HG03442 (cell line): ENCODE measurements around the gene GAL3ST3.
"Not testable (repeated sequence)": the region's sequence is repeated elsewhere in the genome, so short reads cannot be mapped to it uniquely, and the experiment has no call there.

Source experiments
- ATAC-seq: cut with Tn5 transposase; IDR thresholded peaks from one replicate; pipeline ENCODE4 v1.9.1; 2021; ENCODE audit warnings: mild to moderate bottlenecking, moderate library complexity; ENCODE audit not compliant: unreplicated experiment

GAL3ST3 gene

GRCh38 chr11:66014804-66015453, 34.0 kb downstream of the GAL3ST3 start:
- no peak for ATAC-seq

DNA sequence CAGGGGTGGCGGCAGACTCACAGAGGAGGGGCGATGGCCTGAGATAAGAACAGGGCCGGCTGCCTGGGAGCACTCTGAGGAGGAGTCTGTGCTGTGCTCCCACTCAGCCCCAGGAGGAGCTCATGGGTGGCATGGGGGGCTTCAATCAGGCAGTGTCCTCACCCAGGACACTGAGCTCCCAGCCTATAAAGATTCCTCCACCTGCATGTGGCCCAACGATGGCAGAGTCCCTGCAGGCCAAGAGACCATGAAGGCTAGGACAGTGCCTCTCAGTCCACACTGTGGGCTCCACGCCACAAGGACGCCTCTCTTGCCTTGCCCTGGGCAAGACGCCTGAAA, 35.2 kb downstream of the GAL3ST3 start:
- no peak for ATAC-seq

DNA sequence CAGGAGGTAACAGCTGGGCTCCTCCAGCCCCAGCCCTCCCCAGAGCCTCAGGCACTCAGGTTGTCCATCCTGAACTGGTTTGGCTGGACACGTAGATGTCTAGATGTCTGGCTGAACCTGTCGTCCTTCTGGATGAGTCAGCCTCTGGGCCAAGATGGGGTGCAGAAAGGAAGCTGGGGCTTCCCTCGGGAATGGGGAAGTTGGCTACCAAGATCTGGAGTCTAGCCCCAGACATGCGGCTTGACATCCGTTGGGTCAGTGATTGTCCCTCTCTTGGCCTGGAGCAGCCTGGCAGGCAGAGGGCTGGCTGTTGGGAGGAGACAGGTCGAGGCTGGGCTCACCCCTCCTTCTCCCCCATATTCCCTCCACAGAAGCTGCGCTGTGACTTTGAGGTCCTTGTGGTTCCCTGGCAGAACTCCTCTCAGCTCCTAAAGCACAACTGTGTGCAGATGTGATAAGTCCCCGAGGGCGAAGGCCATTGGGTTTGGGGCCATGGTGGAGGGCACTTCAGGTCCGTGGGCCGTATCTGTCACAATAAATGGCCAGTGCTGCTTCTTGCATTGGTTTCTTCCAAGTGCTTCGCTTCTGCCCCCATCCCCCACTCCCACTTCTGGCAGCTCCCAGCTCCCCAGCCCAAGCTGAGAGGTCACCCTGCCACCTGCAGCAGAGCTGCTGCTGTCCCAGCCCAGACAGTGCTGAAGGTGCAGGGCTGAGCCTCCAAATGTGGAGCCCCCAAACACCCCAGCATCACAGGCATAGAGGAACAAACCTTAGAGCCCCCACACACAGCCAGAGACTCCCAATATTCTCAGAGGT, 35.8 kb downstream of the GAL3ST3 start:
- no peak for ATAC-seq

- ATAC-seq, result no peak
Measured at GRCh38 chr11:66012371-66012945, 36.5 kb downstream of the GAL3ST3 start.

DNA sequence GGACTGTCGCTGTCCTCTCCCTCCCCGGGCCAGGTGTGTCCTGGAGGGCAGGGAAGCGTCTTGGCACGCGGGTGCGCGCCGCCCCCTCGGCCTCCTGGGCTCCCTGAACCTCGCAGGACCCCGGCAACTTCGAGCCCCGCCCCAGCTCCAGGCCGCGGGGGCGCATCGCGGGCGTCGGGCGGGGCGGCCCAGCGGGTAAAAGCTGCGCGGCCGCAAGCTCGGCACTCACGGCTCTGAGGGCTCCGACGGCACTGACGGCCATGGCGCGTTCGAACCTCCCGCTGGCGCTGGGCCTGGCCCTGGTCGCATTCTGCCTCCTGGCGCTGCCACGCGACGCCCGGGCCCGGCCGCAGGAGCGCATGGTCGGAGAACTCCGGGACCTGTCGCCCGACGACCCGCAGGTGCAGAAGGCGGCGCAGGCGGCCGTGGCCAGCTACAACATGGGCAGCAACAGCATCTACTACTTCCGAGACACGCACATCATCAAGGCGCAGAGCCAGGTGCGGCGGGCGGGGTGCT, 37.1 kb downstream of the GAL3ST3 start, which contains the start of gene CST6:
TSS of gene CST6 (plus strand) at position 224 of the 519 bp plus-strand sequence. CDS start at position 261, 37 bp downstream.
- no peak for ATAC-seq

GRCh38 chr11:66011239-66011784, 37.6 kb downstream of the GAL3ST3 start:
- ATAC-seq, result no peak

GRCh38 chr11:66010036-66010435, 38.9 kb downstream of the GAL3ST3 start:
- ATAC-seq, result not testable (repeated sequence)

GRCh38 chr11:66008468-66009101, 40.4 kb downstream of the GAL3ST3 start:
- no peak for ATAC-seq

DNA sequence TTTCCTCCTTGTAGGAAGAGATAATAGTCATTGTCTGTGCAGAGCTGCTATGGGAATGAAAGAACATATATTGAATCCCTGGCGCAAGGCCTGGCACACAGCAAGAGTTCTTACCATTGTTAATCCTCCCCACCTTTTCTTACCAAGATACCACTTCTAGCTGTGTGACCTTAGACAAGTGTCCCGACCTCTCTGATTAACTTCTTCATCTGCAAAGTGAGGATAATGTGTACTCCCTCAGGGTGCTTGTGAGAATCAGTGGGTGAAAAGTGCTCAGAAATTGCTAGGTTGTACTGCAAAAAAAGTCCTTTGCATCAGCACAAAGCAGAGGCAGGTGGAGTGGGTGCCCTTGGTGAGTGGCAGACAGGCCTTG, 40.9 kb downstream of the GAL3ST3 start:
- no peak for ATAC-seq

GRCh38 chr11:66007201-66007634, 41.7 kb downstream of the GAL3ST3 start:
- ATAC-seq, result no peak

- ATAC-seq, result no peak
Measured at GRCh38 chr11:66006891-66007176, 42.1 kb downstream of the GAL3ST3 start.

- ATAC-seq, result no peak
Measured at GRCh38 chr11:66006134-66006890, 42.6 kb downstream of the GAL3ST3 start.

DNA sequence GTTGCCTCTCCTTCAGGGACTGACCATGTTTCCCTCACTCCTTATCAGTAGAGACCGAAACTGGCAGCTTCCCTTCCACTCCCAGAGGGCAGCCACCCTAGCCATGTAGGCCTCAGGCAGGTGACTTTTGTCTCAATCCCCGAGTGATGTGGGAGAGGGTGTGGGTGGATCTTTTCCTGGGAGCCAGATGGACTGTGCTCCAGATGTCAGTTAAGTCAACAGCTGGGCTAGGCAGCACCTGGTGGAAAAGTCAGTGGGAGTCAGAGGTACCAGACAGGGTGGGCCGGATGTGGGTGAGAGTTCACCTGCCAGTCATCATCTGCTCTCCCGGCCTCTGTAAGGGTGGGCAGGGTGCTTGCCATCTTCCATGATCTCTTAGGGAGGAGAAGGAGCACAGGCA, 44.8 kb downstream of the GAL3ST3 start:
- ATAC-seq, result no peak

DNA sequence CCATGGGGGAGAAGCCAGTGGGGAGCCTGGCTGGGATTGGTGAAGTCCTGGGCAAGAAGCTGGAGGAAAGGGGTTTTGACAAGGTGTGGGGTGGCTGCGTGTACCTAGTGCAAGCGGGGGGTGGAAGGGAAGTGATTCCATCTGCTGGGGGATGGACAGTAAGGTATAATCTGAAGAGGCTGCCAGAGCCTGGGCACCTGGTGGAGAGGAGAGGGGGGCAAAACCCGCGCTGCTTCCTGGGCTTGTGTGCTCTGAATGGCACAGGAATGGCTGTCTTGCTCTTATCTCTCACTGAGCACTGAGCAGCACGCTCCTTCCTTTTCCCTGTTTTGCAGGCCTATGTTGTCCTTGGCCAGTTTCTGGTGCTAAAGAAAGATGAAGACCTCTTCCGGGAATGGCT, 45.7 kb downstream of the GAL3ST3 start:
- ATAC-seq, result no peak

DNA sequence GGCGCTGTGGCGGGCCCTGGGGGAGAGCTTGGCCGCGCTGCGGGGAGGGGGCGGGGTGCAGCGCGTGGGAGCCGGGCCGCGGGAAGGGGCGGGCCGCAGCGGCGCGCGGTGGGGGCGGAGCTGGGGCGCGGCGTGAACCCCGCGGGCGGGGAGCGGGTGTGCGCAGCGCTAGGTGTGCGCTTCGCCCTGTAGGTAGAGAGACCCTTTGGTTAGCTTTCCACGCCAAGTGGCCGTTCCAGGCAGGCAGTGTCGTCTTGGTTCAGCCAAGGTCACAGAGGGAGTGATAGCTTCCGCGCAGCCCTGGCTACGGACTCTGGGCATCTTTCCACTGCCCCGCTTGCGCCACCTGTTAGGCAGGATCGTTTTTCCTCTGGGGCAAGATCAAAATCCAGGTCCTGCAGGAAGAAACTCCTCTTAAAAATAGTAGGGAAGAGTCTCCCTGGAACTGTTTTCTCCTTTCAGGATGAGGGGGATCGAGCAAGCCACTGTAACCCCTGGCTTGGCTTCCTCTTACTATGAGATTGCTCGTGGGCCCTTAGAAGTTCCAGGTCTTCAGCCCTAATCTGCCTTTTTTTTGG, 46.2 kb downstream of the GAL3ST3 start:
- ATAC-seq, result peak; percentile 39

DNA sequence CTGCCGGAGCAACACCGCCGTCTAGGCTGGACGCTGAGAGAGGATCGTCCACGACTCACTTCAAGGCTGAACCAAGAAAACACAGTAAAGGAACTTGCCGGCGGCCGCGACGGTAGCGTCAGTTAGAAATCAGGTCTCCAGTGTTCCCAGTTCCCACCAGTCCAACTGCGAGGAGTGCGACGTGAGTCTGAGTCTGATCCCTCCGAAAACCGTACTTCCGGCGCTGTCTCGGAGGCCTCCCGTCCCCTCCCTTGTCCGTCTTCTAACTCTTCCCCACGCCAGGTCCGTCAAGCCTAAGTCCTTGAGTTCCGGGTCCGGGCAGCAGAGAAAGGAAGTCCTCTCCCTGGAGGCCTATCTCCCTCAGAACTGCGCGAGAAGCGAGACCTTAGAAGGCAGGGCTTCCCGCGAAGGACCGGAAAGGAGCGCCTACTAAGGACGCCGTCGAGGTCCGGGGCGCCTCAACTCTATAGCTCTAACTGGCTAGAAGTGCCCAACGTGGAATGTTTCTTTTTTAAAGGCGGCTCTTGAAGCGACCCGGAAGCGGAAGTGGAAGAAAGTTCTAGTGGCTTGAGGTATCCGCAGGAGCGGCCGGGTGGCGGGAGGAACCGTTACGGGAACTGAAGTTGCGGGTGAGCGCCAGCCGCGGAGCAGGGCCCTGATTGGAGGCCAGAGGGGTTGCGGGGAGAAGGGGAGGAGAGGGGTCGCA, 46.9 kb downstream of the GAL3ST3 start, which contains the start of the genes BANF1 and EIF1AD:
TSS of gene BANF1 (plus strand) at position 562 of the 706 bp plus-strand sequence. CDS start 748 bp downstream, outside the sequence.
TSS of gene EIF1AD (minus strand) at position 216 of the 706 bp plus-strand sequence. CDS start 1,768 bp downstream, outside the sequence.
- peak; percentile 72 for ATAC-seq

GRCh38 chr11:65997286-65997685, 51.7 kb downstream of the GAL3ST3 start:
- ATAC-seq, result no peak

DNA sequence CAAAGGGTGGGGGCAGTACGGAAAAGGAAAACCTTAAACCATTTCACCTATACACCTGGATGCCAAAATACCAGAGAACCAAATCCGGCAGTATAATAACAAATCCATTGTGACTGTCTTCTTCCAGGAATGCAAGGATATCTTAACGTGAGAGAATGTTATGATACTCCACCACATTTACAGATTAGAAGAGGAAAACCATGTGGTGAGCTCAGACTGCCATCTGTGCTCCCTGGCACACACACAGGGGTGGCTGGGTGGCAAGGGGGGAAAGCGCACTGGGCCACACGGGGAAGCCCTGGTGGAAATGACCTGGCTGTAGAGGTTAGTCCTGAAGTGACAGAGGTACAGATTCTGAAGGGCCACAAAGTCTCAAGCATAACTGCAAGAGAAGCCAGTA, 56.9 kb downstream of the GAL3ST3 start:
- no peak for ATAC-seq
